Ishikawa (cell line): ENCODE results near the gene BMP3.

Experiments used
- CEBPB ChIP-seq: IDR thresholded peaks from 2 replicates; pipeline ENCODE4 v1.6.1; 2012
- CREB1 ChIP-seq: IDR thresholded peaks from 2 replicates; pipeline ENCODE4 v1.6.1; 2012; ENCODE audit warnings: low read depth
- EGR1 ChIP-seq: IDR thresholded peaks from 2 replicates; pipeline ENCODE4 v1.6.1; 2012
- EP300 ChIP-seq: IDR thresholded peaks from 2 replicates; pipeline ENCODE4 v1.6.1; 2012; ENCODE audit warnings: borderline replicate concordance
- FOXM1 ChIP-seq: IDR thresholded peaks from 2 replicates; pipeline ENCODE4 v1.6.1; 2012; ENCODE audit warnings: low read depth, borderline replicate concordance
- NFIC ChIP-seq: IDR thresholded peaks from 2 replicates; pipeline ENCODE4 v1.6.1; 2012
- RAD21 ChIP-seq: IDR thresholded peaks from 2 replicates; pipeline ENCODE4 v1.6.1; 2012; ENCODE audit warnings: low read depth
- REST ChIP-seq: IDR thresholded peaks from 2 replicates; pipeline ENCODE4 v1.6.1; 2012; ENCODE audit warnings: low read depth, mild to moderate bottlenecking
- TAF1 ChIP-seq: IDR thresholded peaks from 2 replicates; pipeline ENCODE4 v1.6.1; 2012; ENCODE audit warnings: low read depth, mild to moderate bottlenecking
- TCF12 ChIP-seq: IDR thresholded peaks from 2 replicates; pipeline ENCODE4 v1.6.1; 2012; ENCODE audit warnings: low read depth
- TEAD4 ChIP-seq: IDR thresholded peaks from 2 replicates; pipeline ENCODE4 v1.6.1; 2012
- USF1 ChIP-seq: IDR thresholded peaks from 2 replicates; pipeline ENCODE4 v1.6.1; 2012
- YY1 ChIP-seq: IDR thresholded peaks from 2 replicates; pipeline ENCODE4 v1.6.1; 2012; ENCODE audit warnings: low read depth
- ZBTB7A ChIP-seq: IDR thresholded peaks from 2 replicates; pipeline ENCODE4 v1.6.1; 2012; ENCODE audit warnings: low read depth
- TF ChIP-seq, protein P1 (sequence below): IDR thresholded peaks from 2 replicates; pipeline ENCODE4 v1.6.1; 2012

BMP3 gene

DNA sequence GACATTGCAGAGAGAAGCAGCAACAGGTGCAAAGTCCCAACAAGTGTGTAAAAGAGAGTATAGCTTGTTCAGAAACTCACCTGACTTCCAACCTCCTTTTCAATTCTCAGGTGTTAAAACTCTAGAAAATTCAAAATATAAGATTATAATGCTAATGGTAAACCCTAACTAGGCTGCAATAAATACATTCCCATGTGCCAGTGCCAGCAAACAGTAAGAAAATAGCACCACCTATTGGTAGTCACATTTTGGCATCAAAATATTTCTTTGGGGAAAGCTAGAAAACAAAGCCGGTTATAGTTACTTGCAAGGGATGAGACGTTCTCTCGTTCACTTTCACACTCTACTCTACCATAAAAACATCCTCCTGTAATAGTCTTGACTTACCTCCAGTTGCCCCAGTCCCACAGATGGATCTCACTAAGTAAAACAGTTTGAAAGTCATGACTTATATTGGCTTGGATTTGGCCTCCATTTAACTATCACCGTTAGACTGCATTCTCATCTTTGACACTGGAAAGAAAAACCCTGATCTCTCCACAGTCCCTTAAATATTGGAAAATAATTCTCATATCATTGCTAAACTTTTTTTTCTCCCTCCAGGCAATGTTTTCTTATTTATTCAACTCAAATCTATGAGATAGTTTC lies 9.6 kb downstream of the BMP3 start:
- TF ChIP-seq YY1 (no peak), RAD21 (peak; percentile 77)

- TF ChIP-seq EGR1 (no peak), TCF12 (no peak), RAD21 (no peak), FOXM1 (no peak), CEBPB (no peak)
- TF ChIP-seq, protein P1, sequence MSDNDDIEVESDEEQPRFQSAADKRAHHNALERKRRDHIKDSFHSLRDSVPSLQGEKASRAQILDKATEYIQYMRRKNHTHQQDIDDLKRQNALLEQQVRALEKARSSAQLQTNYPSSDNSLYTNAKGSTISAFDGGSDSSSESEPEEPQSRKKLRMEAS = no peak
Observed at GRCh38 chr4:81042578-81043365, 12.3 kb downstream of the BMP3 start.

- no peak for TF ChIP-seq REST
- no peak for TF ChIP-seq NFIC
Observed at GRCh38 chr4:81049330-81049729, 18.8 kb downstream of the BMP3 start.

- TF ChIP-seq RAD21 (no peak), USF1 (no peak), CEBPB (no peak), ZBTB7A (no peak), NFIC (no peak), TEAD4 (no peak), EP300 (no peak)
Observed at GRCh38 chr4:81049907-81050306, 19.4 kb downstream of the BMP3 start.

GRCh38 chr4:81052119-81053068 lies 21.9 kb downstream of the BMP3 start:
- TF ChIP-seq NFIC = no peak
- TF ChIP-seq RAD21 = peak; percentile 64

DNA sequence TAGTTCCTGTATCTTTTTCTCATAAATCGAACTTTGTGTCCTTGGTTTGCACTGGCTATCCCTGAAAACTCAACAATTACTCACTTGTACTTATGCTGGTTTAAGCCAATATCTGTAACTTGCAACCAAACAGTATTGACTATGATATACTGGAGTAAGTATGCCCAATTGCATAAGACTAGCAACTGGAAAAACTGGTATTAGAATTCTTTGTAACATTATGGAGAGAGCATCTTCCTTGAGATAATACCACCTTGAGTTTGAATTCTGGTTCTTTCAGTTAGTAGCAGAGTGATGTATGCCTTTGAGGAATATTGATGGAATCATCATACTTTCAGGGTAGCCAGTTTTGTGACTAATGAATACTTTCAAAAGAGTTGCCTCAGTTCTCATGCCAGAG lies 28.1 kb downstream of the BMP3 start:
- no peak for TF ChIP-seq EP300
- TF ChIP-seq, protein P1 = no peak
- TF ChIP-seq FOXM1 = no peak
- TF ChIP-seq TAF1 = no peak
- TF ChIP-seq EGR1 = no peak
- TF ChIP-seq REST = no peak
- no peak for TF ChIP-seq CREB1
- no peak for TF ChIP-seq USF1
- TF ChIP-seq RAD21 = no peak
- TF ChIP-seq TCF12 = no peak
- TF ChIP-seq NFIC = no peak
- no peak for TF ChIP-seq YY1
- no peak for TF ChIP-seq CEBPB
- TF ChIP-seq TEAD4 = no peak
- TF ChIP-seq ZBTB7A = no peak
